KMS-11 (cell line): Measurements from ENCODE around the gene PMF1.
A peak's percentile ranks its signal among the peaks of the same experiment; 100 is the strongest.

Source experiments
- H2AFZ ChIP-seq: fragments of 200-600 bp; sonication (generic); 2 replicates; pipeline ENCODE4 v1.6.1; 2016; ENCODE audit warnings: antibody characterized with exemption, mixed run types, low read depth
- H3K27ac ChIP-seq: fragments of 200-600 bp; sonication (generic); 2 replicates; pipeline ENCODE4 v1.6.1; 2016; ENCODE audit warnings: mild to moderate bottlenecking, mixed run types
- H3K27me3 ChIP-seq: fragments of 200-600 bp; sonication (generic); 2 replicates; pipeline ENCODE4 v1.6.1; 2017; ENCODE audit warnings: mild to moderate bottlenecking, low read depth, mixed run types, moderate library complexity; ENCODE audit not compliant: insufficient read depth
- H3K36me3 ChIP-seq: fragments of 200-600 bp; sonication (generic); 2 replicates; pipeline ENCODE4 v1.6.1; 2017; ENCODE audit warnings: mild to moderate bottlenecking, mixed run types; ENCODE audit not compliant: insufficient read depth
- H3K4me1 ChIP-seq: fragments of 200-600 bp; sonication (generic); 2 replicates; pipeline ENCODE4 v1.6.1; 2016; ENCODE audit warnings: mild to moderate bottlenecking, low read depth, mixed run types; ENCODE audit not compliant: poor library complexity, severe bottlenecking
- H3K4me2 ChIP-seq: fragments of 200-600 bp; sonication (generic); 2 replicates; pipeline ENCODE4 v1.7.0; 2016; ENCODE audit warnings: mild to moderate bottlenecking, mixed run types
- H3K4me3 ChIP-seq: fragments of 200-600 bp; sonication (generic); IDR thresholded peaks from 2 replicates; pipeline ENCODE4 v1.6.1; 2017; ENCODE audit warnings: low read depth, low read length, mixed read lengths; ENCODE audit not compliant: insufficient read depth
- H3K79me2 ChIP-seq: fragments of 200-600 bp; sonication (generic); 2 replicates; pipeline ENCODE4 v1.6.1; 2016; ENCODE audit warnings: low read depth, mixed run types; ENCODE audit not compliant: insufficient read depth
- H3K9ac ChIP-seq: fragments of 200-600 bp; sonication (generic); 2 replicates; pipeline ENCODE4 v1.6.1; 2016; ENCODE audit warnings: mild to moderate bottlenecking, mixed run types
- H4K20me1 ChIP-seq: fragments of 200-600 bp; sonication (generic); 2 replicates; pipeline ENCODE4 v1.6.1; 2016; ENCODE audit warnings: mild to moderate bottlenecking, mixed run types; ENCODE audit not compliant: insufficient read depth
- CTCF ChIP-seq: fragments of 200-600 bp; sonication (generic); conservative IDR thresholded peaks from 2 replicates; pipeline ENCODE4 v1.6.1; 2017; ENCODE audit warnings: low read depth, mild to moderate bottlenecking, antibody characterized with exemption, low read length, moderate library complexity, mixed read lengths

The PMF1 gene

DNA sequence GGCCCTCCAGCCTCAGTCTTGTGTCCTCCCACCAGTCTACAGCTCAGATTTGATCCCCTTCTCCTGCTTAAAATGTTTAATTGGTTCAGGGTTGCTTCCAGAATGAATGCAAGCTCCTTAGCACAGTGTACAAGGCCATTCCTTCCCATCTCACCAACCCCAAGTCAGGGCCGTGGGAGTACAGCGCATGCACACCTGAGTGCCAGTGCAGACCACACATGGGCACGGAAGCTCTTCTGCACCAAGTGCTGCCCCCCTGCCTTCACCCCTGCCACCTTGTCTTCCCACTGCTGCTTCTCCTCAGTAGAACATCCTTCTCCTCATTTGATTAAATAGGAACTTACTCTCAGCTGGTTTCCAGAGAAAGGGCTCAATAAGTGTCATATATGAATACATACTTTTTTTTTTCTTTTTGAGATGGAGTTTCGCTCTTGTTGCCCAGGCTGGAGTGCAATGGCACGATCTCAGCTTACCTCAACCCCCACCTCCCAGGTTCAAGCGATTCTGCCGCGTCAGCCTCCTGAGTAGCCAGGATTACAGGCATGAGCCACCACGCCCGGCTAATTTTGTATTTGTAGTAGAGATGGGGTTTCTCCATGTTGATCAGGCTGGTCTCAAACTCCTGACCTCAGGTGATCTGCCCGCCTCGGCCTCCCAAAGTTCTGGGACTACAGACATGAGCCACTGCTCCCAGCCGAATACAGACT, 9.3 kb downstream of the PMF1 start:
- no peak overlapping the region for H3K4me3 ChIP-seq
- H4K20me1 ChIP-seq, result no peaks in the 10 kb centered on the region
- TF ChIP-seq CTCF, result no peak
- H3K79me2 ChIP-seq, result peaks cover 17% of the 10 kb centered on the region; the same call in 1 of the 2 replicates
- H3K9ac ChIP-seq, result no peak overlapping the region
- no peak overlapping the region; the same call in 1 of the 2 replicates for H3K4me2 ChIP-seq
- H3K4me1 ChIP-seq, result peaks cover 81% of the 10 kb centered on the region
- H3K36me3 ChIP-seq, result no peaks in the 10 kb centered on the region
- no peaks in the 10 kb centered on the region for H3K27me3 ChIP-seq
- H2AFZ ChIP-seq, result no peak overlapping the region
- no peak overlapping the region for H3K27ac ChIP-seq

DNA sequence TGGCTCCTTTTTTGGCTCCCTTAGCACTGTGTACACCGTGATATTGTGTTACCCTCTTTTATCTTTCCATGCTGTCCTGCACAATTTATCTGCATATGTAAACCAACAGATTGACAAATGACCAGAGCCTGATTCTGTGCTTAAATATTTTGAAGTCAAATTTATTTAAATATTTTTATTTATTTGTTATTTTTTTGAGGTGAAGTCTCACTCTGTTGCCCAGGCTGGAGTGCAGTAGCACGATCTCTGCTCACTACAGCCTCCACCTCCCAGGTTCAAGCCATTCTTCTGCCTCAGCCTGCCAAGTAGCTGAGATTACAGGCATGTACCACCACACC, 12.8 kb downstream of the PMF1 start:
- H3K9ac ChIP-seq, result peak overlapping the region; percentile 0; the same call in 1 of the 2 replicates
- H3K4me3 ChIP-seq, result no peak overlapping the region
- no peak overlapping the region for H2AFZ ChIP-seq
- H3K4me2 ChIP-seq, result peak overlapping the region; percentile 50
- TF ChIP-seq CTCF, result peak; percentile 80
- no peaks in the 10 kb centered on the region for H3K79me2 ChIP-seq
- no peaks in the 10 kb centered on the region for H4K20me1 ChIP-seq
- peaks cover 100% of the 10 kb centered on the region for H3K4me1 ChIP-seq
- H3K27me3 ChIP-seq, result no peaks in the 10 kb centered on the region
- H3K36me3 ChIP-seq, result no peaks in the 10 kb centered on the region
- H3K27ac ChIP-seq, result peak overlapping the region; percentile 49

DNA sequence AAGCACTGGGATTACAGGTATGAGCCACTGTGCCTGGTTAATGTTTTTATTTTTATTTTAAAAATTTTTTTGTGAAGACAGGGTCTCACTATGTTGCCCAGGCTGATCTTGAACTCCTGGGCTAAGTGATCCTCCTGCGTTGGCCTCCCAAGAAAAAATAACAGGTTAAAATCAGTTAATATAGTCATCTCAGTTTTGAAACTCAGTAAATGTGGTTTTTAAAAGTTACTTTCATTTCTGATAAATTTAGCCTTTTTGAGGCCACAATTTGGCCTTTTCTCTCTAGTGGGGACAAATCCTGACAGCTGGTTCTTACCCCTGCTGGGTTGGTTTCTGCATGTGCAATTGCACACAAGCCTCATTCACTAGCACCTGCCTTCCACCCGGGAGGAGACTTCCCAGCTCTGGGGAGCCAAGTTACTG, 13.3 kb downstream of the PMF1 start:
- Histone ChIP-seq H3K79me2 (no peaks in the 10 kb centered on the region), H3K36me3 (no peaks in the 10 kb centered on the region), H3K27me3 (no peaks in the 10 kb centered on the region), H4K20me1 (no peaks in the 10 kb centered on the region), H3K27ac (peak overlapping the region; percentile 49), H3K4me2 (peak overlapping the region; percentile 50), H3K4me1 (peaks cover 96% of the 10 kb centered on the region), H3K4me3 (peak overlapping the region; percentile 71), H3K9ac (peak overlapping the region; percentile 0; the same call in 1 of the 2 replicates), H2AFZ (no peak overlapping the region)
- no peak for TF ChIP-seq CTCF

GRCh38 chr1:156226782-156227181, 14.0 kb downstream of the PMF1 start:
- no peaks in the 10 kb centered on the region for H3K79me2 ChIP-seq
- H3K4me1 ChIP-seq, result peaks cover 95% of the 10 kb centered on the region
- H3K9ac ChIP-seq, result peak overlapping the region; percentile 0; the same call in 1 of the 2 replicates
- H4K20me1 ChIP-seq, result no peaks in the 10 kb centered on the region
- no peak overlapping the region for H2AFZ ChIP-seq
- H3K4me2 ChIP-seq, result peak overlapping the region; percentile 50
- no peaks in the 10 kb centered on the region for H3K36me3 ChIP-seq
- H3K27ac ChIP-seq, result peak overlapping the region; percentile 49
- H3K4me3 ChIP-seq, result peak overlapping the region; percentile 71
- TF ChIP-seq CTCF, result no peak
- no peaks in the 10 kb centered on the region for H3K27me3 ChIP-seq
